NCI-H1417 treated with DMSO at 0.1 percent for 48 hours (cell line): ENCODE data around the gene DIPK1B.

Source experiments
- DNase-seq: peaks from one replicate; lab custom pipeline; 2025; lab: John Stamatoyannopoulos, UW

The DIPK1B gene

DNA sequence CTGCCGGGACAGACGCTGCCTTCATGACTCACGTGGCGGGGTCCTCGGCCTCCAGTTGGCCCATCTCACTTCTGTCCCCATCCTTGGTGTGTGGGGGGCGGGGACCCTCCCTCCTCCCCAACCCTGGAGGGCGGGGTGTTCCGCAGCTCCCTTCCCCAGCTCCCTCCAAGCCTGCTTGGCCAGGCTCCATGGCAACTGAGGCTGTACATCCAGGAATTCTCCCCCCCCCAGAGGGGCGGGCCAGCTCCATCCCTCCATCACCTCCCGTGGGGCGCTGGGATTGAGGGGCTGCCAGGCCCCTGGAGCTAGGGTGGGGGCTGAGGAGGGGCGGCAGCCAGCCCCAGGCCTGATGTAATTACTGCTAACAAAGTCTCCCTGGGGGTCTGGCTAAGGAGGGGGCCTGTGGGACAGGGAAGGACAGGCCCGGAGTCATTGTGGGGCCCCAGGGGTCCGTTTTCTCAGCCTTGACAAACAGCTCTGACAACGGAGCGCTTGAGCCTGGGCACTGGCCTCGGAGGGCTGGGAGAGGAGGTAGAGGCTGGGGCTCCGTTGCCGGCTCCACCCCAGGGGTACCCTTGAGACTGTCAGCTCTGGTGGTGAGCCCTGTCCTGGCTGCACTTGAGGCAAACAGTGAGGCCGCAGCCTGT lies 8.0 kb downstream of the DIPK1B start:
- no peak for DNase-seq

DNA sequence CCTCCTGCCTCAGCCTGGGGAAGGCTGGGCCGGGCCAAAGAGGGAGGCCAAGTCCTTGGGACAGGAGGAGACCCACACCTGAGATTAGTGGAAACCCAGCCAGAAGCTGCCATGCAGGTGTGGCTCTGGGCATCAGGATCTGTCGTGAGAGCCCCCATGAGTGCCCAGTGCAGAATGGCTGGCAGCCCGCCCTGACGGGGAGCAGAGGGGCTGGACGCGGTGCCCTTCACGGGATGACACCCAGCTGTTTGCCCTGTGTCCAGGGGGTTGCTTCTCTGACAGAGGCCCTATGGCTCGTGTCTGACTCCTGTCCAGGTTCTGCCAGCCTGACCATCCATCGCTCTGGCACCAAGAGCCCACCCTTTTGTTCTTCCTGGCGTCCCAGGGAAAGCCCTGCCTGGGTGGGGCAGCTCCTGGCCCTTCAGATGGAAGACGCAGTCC lies 8.5 kb downstream of the DIPK1B start:
- no peak for DNase-seq

DNA sequence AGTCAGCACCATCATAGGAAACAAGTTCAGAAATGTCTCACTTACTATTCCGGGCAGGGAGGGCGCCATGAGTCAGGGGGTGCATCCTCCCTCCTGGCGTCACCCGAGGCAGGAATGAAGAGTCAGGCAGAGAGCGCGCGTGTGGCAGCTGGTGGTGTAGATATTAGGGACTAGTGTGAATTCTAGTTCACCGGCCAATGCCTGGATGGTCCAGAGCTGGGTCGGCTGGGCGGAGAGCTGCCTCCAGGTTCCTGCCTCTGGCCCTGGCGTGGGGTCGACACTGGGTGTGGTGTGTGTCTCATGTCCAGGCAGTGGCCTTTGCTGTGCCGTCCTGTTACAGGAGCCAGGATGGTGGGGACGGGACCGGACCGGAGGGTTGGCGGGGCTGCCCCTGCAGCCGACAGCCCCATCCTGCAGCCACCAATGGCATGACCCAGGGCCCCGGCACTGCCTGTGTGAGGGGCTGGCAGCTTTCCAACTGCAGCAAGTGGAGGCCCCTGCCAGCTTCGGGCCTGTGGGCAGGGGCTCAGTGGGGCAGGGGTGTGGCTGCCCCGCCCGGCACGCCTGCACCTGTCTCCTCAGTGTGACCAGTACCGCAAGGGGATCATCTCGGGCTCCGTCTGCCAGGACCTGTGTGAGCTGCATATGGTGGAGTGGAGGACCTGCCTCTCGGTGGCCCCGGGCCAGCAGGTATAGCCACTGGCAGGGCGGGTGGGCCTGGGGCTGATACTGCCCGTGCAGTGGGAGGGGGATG lies 9.1 kb downstream of the DIPK1B start:
- no peak for DNase-seq

DNA sequence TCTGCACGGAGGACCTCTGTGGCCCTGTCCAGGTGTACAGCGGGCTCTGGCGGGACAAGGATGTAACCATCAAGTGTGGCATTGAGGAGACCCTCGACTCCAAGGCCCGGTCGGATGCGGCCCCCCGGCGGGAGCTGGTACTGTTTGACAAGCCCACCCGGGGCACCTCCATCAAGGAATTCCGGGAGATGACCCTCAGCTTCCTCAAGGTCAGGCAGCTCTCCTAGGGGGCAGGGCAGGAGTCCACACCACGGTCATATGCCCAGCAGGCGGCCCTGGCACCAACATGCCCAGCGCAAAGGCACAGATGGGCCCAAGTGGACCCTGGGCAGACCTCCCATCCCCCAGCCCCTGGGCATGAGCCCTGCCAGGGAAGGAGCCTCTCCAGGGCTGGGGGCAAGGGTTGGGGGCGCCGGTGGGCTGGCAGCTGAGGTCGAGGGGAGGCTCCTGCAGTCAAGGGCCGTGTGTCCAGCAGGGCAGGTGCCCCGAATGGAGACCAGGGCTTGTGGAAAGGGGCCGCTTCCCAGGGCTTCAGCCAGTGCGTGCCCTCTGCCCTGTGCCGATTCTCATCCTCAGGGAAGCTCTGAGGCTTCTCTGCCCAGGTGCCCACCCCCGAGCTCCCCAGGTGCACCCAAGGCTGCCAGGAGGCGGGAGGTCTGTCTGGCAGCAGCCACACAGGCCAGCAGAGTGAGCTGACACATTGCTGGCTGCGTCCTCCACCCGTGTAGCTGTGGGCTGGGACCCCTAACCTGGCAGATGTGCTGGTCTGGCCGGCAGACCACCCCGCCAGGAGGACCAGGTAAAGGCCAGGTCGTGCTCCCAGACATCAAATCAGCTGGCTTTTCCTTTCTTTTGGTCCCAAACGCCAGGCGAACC lies 10.0 kb downstream of the DIPK1B start:
- no peak for DNase-seq

DNA sequence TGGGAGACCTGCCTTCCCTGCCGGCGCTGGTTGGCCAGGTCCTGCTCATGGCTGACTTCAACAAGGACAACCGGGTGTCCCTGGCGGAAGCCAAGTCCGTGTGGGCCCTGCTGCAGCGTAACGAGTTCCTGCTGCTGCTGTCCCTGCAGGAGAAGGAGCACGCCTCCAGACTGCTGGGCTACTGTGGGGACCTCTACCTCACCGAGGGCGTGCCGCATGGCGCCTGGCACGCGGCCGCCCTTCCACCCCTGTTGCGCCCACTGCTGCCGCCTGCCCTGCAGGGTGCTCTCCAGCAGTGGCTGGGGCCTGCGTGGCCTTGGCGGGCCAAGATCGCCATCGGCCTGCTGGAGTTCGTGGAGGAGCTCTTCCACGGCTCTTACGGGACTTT lies 10.6 kb downstream of the DIPK1B start:
- DNase-seq: no peak

DNA sequence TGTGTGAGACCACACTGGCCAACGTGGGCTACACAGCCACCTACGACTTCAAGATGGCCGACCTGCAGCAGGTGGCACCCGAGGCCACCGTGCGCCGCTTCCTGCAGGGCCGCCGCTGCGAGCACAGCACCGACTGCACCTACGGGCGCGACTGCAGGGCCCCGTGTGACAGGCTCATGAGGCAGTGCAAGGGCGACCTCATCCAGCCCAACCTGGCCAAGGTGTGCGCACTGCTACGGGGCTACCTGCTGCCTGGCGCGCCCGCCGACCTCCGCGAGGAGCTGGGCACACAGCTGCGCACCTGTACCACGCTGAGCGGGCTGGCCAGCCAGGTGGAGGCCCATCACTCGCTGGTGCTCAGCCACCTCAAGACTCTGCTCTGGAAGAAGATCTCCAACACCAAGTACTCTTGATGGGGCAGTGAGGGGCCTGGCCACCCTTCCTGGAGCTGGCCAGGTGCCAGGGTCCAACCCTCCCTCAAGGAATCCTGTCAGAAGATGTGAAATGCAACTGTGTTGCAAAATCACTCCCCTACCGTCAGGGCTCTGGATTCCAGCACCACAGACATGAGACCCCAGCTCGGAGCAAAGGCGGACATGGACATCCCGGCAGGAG lies 11.1 kb downstream of the DIPK1B start:
- no peak for DNase-seq

DNA sequence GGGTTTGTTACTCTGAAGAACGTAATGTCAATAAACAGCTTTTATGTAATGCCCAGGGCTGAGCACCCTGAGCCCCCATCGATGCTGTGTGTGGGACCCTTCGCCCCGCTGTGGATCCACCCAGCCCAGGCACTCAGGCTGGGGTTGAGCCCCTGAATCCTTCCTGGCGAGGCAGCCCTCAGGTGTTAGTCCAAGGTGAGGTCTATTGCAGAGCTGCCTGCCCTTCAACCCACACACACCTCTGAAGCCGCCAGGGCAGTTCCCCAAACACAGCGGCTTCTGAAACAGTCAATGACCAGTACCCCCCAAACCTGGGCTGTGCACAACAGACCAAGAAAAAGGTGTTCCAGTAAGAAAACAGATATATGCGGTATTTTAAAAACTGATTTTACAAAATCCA lies 11.6 kb downstream of the DIPK1B start:
- DNase-seq: no peak

DNA sequence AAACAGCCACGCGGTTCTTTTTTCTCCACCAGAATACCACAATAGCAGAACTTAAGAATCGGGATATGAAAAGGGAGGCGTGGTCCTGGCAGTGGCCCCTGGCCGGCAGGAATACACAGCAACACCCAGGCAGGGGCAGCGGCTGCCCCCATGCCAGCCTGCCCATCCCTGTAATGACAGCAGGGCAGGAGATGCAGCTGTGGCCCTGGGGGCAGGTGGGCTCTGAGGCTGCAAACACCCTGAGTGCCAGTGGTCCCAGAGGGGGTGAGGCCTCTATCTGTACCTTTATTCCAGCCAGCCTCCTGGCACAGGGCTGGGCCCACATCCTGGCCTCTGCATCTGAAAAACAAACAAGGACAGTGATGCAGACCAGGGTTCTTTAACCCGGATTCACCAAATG lies 12.4 kb downstream of the DIPK1B start:
- DNase-seq: no peak

DNA sequence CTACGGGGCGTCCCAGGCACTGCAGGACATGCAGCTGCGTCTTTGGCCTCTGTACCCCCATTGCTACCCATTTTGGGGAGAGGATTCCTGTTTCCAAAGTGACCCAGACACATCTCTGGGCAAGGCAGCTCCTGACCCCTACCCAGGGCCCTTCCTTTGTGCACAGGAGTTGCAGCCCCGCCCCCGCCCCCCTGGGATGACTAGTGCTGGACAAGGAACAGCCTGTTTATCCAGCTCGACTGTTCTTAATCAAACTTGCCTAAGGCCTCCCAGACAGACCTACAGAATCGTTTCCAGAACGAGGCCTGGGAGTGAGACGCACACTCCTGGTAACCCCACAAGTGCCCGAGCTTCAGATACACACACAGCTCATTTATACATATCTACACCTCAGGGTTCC lies 13.2 kb downstream of the DIPK1B start:
- no peak for DNase-seq

DNA sequence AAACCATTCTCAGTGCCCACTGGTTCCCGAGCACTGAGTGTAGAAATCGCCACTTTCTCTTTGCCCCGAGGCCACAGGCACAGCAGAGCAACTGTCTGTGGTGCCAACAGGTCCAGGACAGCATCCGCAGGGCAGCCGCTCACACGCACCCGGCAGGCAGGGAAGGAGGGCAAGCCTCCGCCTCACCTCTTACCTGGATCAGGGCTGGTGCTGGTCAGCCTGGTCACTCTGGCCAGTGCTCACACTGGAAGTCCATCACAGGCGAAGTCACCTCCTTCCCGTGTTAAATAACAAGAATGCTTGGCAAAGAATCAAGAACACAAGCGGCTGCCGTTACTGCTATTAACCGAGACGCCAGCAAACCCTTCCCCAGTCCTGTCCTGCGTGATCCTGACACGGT lies 13.7 kb downstream of the DIPK1B start:
- no peak for DNase-seq

DNA sequence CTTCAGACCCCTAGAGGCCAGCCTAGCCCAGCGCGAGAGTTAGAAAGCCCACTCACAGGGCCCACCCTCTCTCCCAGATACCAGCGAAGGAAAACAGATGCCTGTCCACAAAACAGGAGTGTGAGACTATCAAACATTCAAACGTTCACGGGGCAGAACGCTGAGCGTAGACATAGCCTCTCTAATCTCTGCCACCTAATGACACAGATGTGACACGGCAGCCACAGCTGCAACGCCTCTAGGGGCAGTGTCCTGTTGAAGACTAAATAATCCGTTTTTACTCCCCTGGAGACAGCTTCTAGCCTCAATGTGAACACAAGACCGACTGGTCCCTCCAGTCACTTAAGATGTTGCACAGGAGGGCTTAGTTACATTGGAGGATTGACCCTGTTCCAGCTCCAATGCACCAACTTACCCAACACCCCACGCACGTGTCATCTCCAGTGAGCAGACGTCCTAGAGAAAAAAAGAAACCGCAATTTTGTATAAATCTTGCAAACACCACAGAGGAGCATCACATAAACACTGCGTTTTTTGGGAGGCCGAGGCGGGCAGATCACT lies 14.3 kb downstream of the DIPK1B start:
- DNase-seq: no peak

DNA sequence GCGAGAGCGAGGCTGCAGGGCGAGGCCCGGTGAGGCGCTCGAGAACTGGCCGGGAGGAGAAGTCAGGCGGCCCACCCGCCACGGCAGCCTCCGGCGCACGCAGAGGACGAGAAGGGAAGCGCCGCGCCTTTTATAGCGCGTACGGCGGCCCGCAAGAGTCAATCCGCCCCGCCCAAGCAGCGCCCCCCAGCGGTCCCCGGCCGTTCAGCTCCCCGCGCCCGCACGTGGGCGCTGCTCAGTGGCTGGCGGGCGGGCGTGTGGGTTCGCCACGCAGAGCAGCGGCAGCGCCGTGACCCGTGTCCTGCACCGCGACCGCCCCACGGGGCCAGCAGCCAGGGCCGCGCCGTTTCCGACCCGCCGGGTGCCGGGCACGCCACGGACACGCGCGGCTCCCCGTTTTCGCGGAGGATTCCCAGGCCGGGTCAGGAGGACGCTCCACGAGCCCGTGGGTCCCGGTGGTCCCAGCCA lies 15.7 kb downstream of the DIPK1B start:
- peak; percentile 61 for DNase-seq

DNA sequence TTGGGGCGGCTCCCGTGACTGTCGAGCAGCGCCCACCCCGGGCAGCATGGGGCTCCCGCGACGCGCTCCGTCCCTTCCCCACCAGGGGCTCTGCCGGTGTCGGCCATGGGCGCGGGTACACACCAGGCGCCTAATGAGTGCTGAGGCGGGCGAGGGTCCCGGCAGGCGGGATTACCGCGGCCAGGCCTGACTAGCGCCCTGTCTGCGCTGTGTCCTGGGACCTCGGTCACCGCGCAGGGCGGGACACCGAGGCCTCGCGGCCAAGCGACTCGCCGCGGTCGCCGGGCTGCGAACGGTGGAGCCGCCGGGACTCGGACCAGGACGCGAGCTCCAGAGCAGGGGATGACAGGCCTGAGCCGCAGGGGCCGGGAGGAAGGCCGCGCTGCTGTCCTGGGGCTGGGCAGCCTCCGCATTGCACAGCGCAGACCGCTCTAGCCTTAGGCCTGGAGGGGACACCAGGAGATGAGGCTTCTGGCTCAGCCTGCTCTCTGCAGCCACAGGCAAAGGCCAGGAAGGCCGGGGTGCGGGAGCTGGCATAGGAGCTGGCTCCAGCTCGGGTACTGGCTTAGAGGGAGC lies 16.3 kb downstream of the DIPK1B start:
- DNase-seq: no peak

DNA sequence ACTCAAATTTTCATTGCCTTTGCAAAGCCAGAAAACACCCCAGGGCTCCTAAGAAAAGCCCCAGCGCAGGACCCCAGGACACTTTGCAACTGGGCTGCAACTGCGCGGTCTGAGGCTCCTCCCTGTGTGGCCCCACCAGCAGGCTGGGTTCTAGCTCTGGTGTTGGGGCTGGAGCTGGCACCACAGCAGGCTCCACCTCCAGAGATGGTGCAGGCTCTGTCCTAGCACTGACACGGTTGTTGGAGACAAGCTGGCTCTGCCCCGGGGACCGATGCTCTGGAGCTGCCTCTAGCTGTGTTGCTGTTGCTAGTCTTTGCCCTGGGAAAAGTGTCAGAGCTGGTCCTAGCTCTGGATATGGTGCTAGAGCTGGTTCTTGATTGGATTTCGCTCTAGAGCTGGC lies 16.8 kb downstream of the DIPK1B start:
- no peak for DNase-seq

DNA sequence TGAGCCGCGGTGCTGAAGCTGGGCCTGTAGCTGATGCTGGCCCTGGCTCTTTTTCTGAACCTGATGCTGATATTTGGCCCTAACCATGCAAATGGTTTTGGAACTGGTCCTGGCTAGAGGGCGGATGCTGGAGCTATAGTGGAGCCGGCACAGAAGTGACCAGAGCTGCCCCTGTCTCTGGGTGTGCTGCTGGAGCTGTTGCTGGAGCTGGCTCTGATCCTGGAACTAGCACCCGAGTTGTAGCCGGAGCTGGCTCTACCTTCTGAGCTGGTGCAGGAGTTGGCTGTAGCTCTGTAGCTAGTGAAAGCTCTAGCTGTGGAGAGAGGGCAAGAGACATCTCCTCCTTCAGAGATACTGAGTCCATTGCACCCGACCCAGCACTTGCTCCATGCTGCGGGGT lies 17.6 kb downstream of the DIPK1B start:
- DNase-seq: no peak

DNA sequence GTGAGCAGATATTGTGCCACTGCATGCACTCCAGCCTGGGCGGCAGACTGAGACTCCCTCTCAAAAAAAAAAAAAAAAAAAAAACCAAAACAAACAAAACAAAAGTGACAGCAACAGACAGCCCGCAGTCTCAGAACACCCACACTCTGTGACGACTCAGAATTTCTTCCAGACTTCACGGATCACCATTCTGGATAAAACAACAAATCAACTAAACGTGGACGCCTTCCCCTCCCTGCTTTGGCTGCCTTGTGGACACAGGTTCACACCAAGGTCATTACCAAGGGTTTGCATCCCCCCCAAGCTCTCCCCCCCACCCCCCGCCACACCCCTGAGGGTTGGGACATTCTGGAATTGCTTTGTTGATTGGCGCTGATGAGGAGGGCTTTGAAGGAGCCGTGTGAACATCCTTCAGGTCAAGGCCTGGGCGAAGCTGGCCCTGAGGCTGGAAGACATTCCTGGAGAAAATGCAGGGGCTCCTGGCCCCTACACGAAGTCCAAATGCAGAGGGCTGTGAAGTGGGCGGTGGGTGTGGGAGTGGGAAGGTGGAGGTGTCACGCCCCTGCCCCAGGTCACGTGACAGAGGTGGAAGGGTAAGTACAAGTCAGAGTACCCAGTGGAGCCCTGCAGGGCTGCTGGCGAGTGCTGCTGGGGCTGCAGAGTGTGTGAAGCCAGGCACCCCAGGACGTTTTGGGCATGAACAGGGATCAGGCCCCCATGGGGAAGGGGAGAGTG lies 20.2 kb downstream of the DIPK1B start:
- DNase-seq: no peak

DNA sequence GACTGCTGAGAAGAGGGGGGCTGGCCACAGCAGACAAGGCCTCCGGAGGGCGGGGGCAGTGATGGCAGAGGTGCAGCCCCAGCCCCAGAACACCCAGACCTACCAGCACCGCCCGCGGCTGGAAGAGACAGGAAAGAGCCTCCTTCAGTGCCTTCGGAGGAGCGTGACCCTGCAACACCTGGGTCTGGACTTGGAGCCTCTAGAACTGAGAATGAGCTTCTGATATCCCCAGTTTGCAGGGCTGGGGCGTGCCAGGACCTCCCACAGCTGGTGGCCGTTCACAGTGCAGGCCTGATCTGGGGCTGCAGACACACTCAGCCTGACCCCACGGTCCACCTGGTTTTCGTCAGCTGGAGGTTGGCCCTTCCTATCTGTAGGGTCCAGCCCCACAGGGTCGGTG lies 21.2 kb downstream of the DIPK1B start:
- no peak for DNase-seq

DNA sequence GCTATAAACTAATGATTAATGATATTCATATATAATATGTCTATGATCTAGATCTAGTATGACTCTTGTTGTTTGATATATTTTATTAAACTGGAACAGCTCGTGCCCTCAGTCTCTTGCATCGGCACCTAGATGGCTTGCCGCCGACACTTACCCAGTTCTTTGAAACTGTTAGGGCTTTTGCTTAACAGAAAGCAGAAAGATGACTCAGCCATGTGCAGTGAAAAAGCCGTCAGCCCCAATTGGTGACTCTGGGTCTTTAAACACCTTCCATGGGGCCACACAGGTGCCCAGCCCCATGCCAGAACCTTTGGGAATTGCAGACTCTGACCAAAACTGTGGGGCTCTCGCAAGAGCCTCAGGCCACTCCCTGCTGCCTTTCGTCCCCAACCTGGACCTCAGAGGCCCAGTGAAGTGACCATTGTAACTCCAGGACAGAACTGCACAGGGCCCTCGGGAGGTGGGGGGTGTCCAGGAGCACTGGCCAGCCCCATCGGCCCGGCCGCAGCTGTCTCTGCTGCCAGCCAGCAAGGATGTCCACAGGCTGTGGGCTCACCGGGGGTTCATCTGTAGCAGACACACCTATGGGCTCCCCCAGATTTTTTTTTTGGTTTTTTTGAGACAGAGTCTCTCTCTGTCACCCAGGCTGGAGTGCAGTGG lies 22.6 kb downstream of the DIPK1B start:
- DNase-seq: no peak

DNA sequence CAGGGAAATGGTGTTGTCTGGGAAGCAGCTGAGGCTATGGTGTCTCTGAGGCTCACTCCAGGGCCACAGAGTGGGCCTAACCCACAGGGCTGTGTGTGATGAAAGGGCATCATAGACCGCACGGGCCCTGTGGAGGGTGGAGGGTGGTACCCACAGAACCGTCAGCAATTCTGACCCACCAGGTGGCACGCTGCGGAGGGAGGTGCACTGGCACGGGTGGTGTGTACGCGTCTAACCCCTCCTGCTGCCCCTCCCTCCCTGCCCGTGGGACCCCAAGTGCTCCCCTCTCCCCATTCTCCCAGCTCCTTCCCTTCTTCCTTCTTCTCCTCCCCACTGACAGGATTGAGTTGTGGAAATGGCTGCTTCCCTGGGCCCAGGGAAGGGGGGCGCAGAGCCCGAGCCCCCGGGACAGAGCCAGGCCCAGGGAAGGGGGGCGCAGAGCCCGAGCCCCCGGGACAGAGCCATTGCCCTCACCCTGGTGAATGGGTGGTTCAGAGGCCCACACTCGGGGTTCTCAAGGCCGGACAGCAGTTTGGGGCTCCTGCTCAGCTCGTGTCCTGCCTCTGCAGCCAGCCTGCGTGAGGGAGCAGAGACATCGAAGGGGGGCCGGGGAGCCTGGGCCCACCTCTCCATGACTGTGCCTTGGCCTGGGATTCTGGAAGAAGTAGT lies 23.6 kb downstream of the DIPK1B start:
- DNase-seq: no peak

DNA sequence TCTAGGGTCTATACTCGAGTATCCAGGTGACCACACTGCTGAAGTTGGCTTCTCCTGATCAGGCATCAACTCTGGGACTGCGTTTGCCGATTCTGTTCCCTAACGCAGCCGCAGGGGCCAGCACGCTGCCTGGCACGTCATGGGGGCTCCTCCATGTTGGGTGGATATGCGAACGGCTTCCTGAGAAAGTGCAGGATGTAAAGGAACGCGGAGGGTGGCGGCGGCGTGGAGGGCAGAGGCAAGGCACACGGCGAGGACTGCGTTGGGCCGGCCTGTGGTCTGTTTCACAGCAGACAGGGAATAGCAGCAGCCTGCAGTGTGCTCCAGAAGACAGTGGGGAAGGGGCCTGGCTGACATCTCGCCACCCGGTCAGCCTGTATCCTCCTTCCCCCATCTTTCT lies 26.6 kb downstream of the DIPK1B start:
- DNase-seq: no peak
